Activated B cell treated with CpG ODN at 0.5 μM for 24 hours (primary cell): ENCODE measurements around the gene RAB11FIP3. TPM values are rescaled to one million over a fixed set of nuclear protein-coding genes. Genes with fewer than 3 reads are reported as not detected.
A peak's percentile ranks its signal among the peaks of the same experiment; 100 is the strongest.

ENCODE experiments used
- ATAC-seq: fragments of 200-7000 bp; cut with Tn5 transposase; one replicate; pipeline ENCODE4 v1.10.0; 2021; ENCODE audit warnings: low read depth, mild to moderate bottlenecking, moderate library complexity
- CTCF ChIA-PET: fragments of 350-600 bp; sonication (Branson Sonifier 250); formaldehyde crosslinking; loops from one replicate; lab custom pipeline; 2021; ENCODE audit warnings: antibody characterized with exemption; lab: Charles Lee
- POLR2A ChIA-PET: fragments of 350-600 bp; sonication (Branson Sonifier 250); formaldehyde crosslinking; loops from one replicate; lab custom pipeline; 2021; ENCODE audit warnings: antibody characterized with exemption; lab: Charles Lee
- DNase-seq: peaks from one replicate; pipeline ENCODE4 v3.0.0; 2022
- H3K27ac Mint-ChIP-seq: one replicate; pipeline ENCODE4 v1.8.0; 2020; ENCODE audit warnings: mixed read lengths
- H3K27me3 Mint-ChIP-seq: one replicate; pipeline ENCODE4 v1.8.0; 2021; ENCODE audit warnings: mixed read lengths
- H3K36me3 Mint-ChIP-seq: one replicate; pipeline ENCODE4 v1.8.0; 2021; ENCODE audit warnings: low read depth, mixed read lengths
- H3K4me1 Mint-ChIP-seq: one replicate; pipeline ENCODE4 v1.8.0; 2021; ENCODE audit warnings: mixed read lengths
- H3K4me3 Mint-ChIP-seq: one replicate; pipeline ENCODE4 v1.8.0; 2020; ENCODE audit warnings: mild to moderate bottlenecking, mixed read lengths
- H3K9me3 Mint-ChIP-seq: one replicate; pipeline ENCODE4 v1.8.0; 2020; ENCODE audit warnings: mixed read lengths
- CTCF ChIP-seq: fragments of 200-600 bp; IDR thresholded peaks from one replicate; pipeline ENCODE4 v1.8.0; 2022; ENCODE audit warnings: antibody characterized with exemption, mild to moderate bottlenecking
- intact Hi-C: fragments of 100-400 bp; cut with micrococcal nuclease; formaldehyde crosslinking; loops from one replicate; pipeline ENCODE4 v1.15.1; 2024
- total RNA-seq: library from RNA; stranded (reverse); gene quantifications from 2 replicates; pipeline ENCODE4 v1.2.3, GENCODE V29; 2022

RAB11FIP3 gene
- total RNA-seq, 1 donor from 2014 or later: 35.4 TPM

- CTCF ChIA-PET: no interaction called here
- peaks cover 24% of the 10 kb centered on the region for H3K4me1 Mint-ChIP-seq
- intact Hi-C loops: no loop called here
- DNase-seq (no peak), ATAC-seq (no peak)
- peaks cover 5% of the 10 kb centered on the region for H3K36me3 Mint-ChIP-seq
- no peaks in the 10 kb centered on the region for H3K9me3 Mint-ChIP-seq
- H3K4me3 Mint-ChIP-seq: no peak overlapping the region
- no peaks in the 10 kb centered on the region for H3K27me3 Mint-ChIP-seq
- no peak for TF ChIP-seq CTCF
- POLR2A ChIA-PET: no interaction called here
- no peak overlapping the region for H3K27ac Mint-ChIP-seq
Observed at GRCh38 chr16:378821-379182, 46.6 kb upstream of the RAB11FIP3 start.

- H3K27ac Mint-ChIP-seq: no peak overlapping the region
- intact Hi-C loops: no loop called here
- peaks cover 2% of the 10 kb centered on the region for H3K36me3 Mint-ChIP-seq
- no peak for TF ChIP-seq CTCF
- no peaks in the 10 kb centered on the region for H3K27me3 Mint-ChIP-seq
- ATAC-seq (no peak), DNase-seq (no peak)
- ChIA-PET CTCF (no interaction called here), POLR2A (interaction anchor here (3.3 to 5.0 kb wide), 2 partner anchors 8 to 27 kb away, joined by 14 to 61 read pairs; partner anchors contain the start of genes AXIN1 and MRPL28)
- H3K9me3 Mint-ChIP-seq: no peaks in the 10 kb centered on the region
- peaks cover 30% of the 10 kb centered on the region for H3K4me1 Mint-ChIP-seq
- no peak overlapping the region for H3K4me3 Mint-ChIP-seq
Observed at GRCh38 chr16:379183-379960, 46.1 kb upstream of the RAB11FIP3 start.

GRCh38 chr16:379961-380761 is 45.3 kb upstream of the RAB11FIP3 start:
- no peaks in the 10 kb centered on the region for H3K36me3 Mint-ChIP-seq
- intact Hi-C loops: loop anchor here (5.0 kb wide), 1 partner anchor 147 kb away; the partner anchor contains the start of gene CAPN15
- DNase-seq: no peak
- no peak overlapping the region for H3K27ac Mint-ChIP-seq
- ChIA-PET POLR2A (interaction anchor here (1.2 to 5.0 kb wide), 4 partner anchors 9 to 28 kb away, joined by 3 to 61 read pairs (median 34); partner anchors contain the start of genes AXIN1, DECR2 and MRPL28), CTCF (interaction anchor here (1.2 kb wide), 1 partner anchor 21 kb away, joined by 4 read pairs; the partner anchor contains the start of gene DECR2)
- H3K9me3 Mint-ChIP-seq: no peaks in the 10 kb centered on the region
- H3K4me1 Mint-ChIP-seq: peaks cover 31% of the 10 kb centered on the region
- peak overlapping the region; percentile 74 for H3K4me3 Mint-ChIP-seq
- ATAC-seq: no peak
- H3K27me3 Mint-ChIP-seq: no peaks in the 10 kb centered on the region
- TF ChIP-seq CTCF: no peak

- DNase-seq: no peak
- CTCF ChIA-PET: interaction anchor here (1.2 kb wide), 1 partner anchor 20 kb away, joined by 4 read pairs; the partner anchor contains the start of gene DECR2
- Mint-ChIP-seq H3K4me1 (peaks cover 31% of the 10 kb centered on the region), H3K27me3 (no peaks in the 10 kb centered on the region), H3K4me3 (peak overlapping the region; percentile 74), H3K36me3 (no peaks in the 10 kb centered on the region), H3K27ac (no peak overlapping the region), H3K9me3 (no peaks in the 10 kb centered on the region)
- intact Hi-C loops: loop anchor here (1.0 to 5.0 kb wide), 2 partner anchors 10 to 147 kb away; partner anchors contain the start of genes CAPN15 and MRPL28
- TF ChIP-seq CTCF: no peak
- no peak for ATAC-seq
- POLR2A ChIA-PET: interaction anchor here (1.2 to 5.0 kb wide), 4 partner anchors 10 to 29 kb away, joined by 3 to 61 read pairs (median 34); partner anchors contain the start of genes AXIN1, DECR2 and MRPL28
Observed at GRCh38 chr16:380762-381011, 44.8 kb upstream of the RAB11FIP3 start.
